Ishikawa (cell line): Measurements from ENCODE around the gene TNS3.

Experiments used
- CREB1 ChIP-seq: IDR thresholded peaks from 2 replicates; pipeline ENCODE4 v1.6.1; 2012; ENCODE audit warnings: low read depth
- EGR1 ChIP-seq: IDR thresholded peaks from 2 replicates; pipeline ENCODE4 v1.6.1; 2012
- EP300 ChIP-seq: IDR thresholded peaks from 2 replicates; pipeline ENCODE4 v1.6.1; 2012; ENCODE audit warnings: borderline replicate concordance
- MAX ChIP-seq: IDR thresholded peaks from 2 replicates; pipeline ENCODE4 v1.6.1; 2012
- REST ChIP-seq: IDR thresholded peaks from 2 replicates; pipeline ENCODE4 v1.6.1; 2012; ENCODE audit warnings: low read depth, mild to moderate bottlenecking
- YY1 ChIP-seq: IDR thresholded peaks from 2 replicates; pipeline ENCODE4 v1.6.1; 2012; ENCODE audit warnings: low read depth

- no peak for TF ChIP-seq EP300
- TF ChIP-seq REST, result no peak
- TF ChIP-seq CREB1, result no peak
- TF ChIP-seq YY1, result no peak
- TF ChIP-seq EGR1, result no peak
- TF ChIP-seq MAX, result no peak
Measured at GRCh38 chr7:47294556-47295222, 287.2 kb downstream of the TNS3 start.
